Amniotic stem cell (primary cell): ENCODE results near the gene TNS3.

Experiments used
- DNase-seq: peaks from one replicate; lab custom pipeline; 2025; lab: John Stamatoyannopoulos, UW

TNS3 gene

GRCh38 chr7:47540387-47541350 is 41.2 kb downstream of the TNS3 start:
- no peak for DNase-seq

GRCh38 chr7:47540053-47540386 is 41.9 kb downstream of the TNS3 start:
- DNase-seq = no peak

GRCh38 chr7:47539398-47540052 is 42.4 kb downstream of the TNS3 start:
- no peak for DNase-seq

- DNase-seq = no peak
Measured at GRCh38 chr7:47538846-47539311, 43.0 kb downstream of the TNS3 start.

GRCh38 chr7:47537716-47538675 is 43.9 kb downstream of the TNS3 start:
- no peak for DNase-seq

GRCh38 chr7:47536661-47537611 is 45.0 kb downstream of the TNS3 start:
- DNase-seq = peak; percentile 56

- DNase-seq = no peak
Measured at GRCh38 chr7:47535704-47536628, 45.9 kb downstream of the TNS3 start.

GRCh38 chr7:47535035-47535703 is 46.7 kb downstream of the TNS3 start:
- no peak for DNase-seq

- no peak for DNase-seq
Measured at GRCh38 chr7:47534322-47535034, 47.4 kb downstream of the TNS3 start.

GRCh38 chr7:47531584-47532492 is 50.1 kb downstream of the TNS3 start:
- DNase-seq = no peak

- DNase-seq = no peak
Measured at GRCh38 chr7:47529826-47530555, 51.9 kb downstream of the TNS3 start.

GRCh38 chr7:47529405-47529804 is 52.5 kb downstream of the TNS3 start:
- no peak for DNase-seq

GRCh38 chr7:47528471-47528870 is 53.4 kb downstream of the TNS3 start:
- no peak for DNase-seq

GRCh38 chr7:47526466-47526865 is 55.4 kb downstream of the TNS3 start:
- no peak for DNase-seq

- DNase-seq = no peak
Measured at GRCh38 chr7:47525066-47525623, 56.8 kb downstream of the TNS3 start.

- no peak for DNase-seq
Measured at GRCh38 chr7:47523401-47523800, 58.5 kb downstream of the TNS3 start.
